Karpas-422 (cell line): ENCODE measurements around the gene LPCAT3. TPM values are rescaled to one million over a fixed set of nuclear protein-coding genes. Genes with fewer than 3 reads are reported as not detected.
A peak's percentile ranks its signal among the peaks of the same experiment; 100 is the strongest.

Experiments
- DNase-seq: peaks from one replicate; pipeline ENCODE4 v3.0.0-alpha.2; 2015
- H2AFZ ChIP-seq: fragments of 200-600 bp; sonication (generic); 2 replicates; pipeline ENCODE4 v1.6.1; 2014; ENCODE audit warnings: antibody characterized with exemption, low read length, mixed read lengths
- H3K27ac ChIP-seq: fragments of 200-600 bp; sonication (generic); 2 replicates; pipeline ENCODE4 v1.5.1; 2014; ENCODE audit warnings: mild to moderate bottlenecking, low read length, moderate library complexity
- H3K27me3 ChIP-seq: fragments of 200-600 bp; sonication (generic); 2 replicates; pipeline ENCODE4 v1.6.1; 2014; ENCODE audit warnings: low read length, mixed read lengths
- H3K36me3 ChIP-seq: fragments of 200-600 bp; sonication (generic); 2 replicates; pipeline ENCODE4 v1.6.1; 2014; ENCODE audit warnings: low read length, mixed read lengths; ENCODE audit not compliant: insufficient read depth
- H3K4me1 ChIP-seq: fragments of 200-600 bp; sonication (generic); 2 replicates; pipeline ENCODE4 v1.6.1; 2014; ENCODE audit warnings: mild to moderate bottlenecking, low read length, mixed read lengths
- H3K4me2 ChIP-seq: fragments of 200-600 bp; sonication (generic); 2 replicates; pipeline ENCODE4 v1.6.1; 2014; ENCODE audit warnings: low read length, low read depth, mild to moderate bottlenecking; ENCODE audit not compliant: poor library complexity, severe bottlenecking
- H3K4me3 ChIP-seq: fragments of 200-600 bp; sonication (generic); 2 replicates; pipeline ENCODE4 v1.5.1; 2014; ENCODE audit warnings: mild to moderate bottlenecking, antibody characterized with exemption, low read length, mixed read lengths
- H3K79me2 ChIP-seq: fragments of 200-600 bp; sonication (generic); 2 replicates; pipeline ENCODE4 v1.6.1; 2014; ENCODE audit warnings: mild to moderate bottlenecking, low read length, mixed read lengths
- H3K9ac ChIP-seq: fragments of 200-600 bp; sonication (generic); 2 replicates; pipeline ENCODE4 v1.6.0; 2014; ENCODE audit warnings: low read length
- H3K9me2 ChIP-seq: fragments of 200-600 bp; sonication (generic), shearing (Covaris generic); replicated peaks from 2 replicates; pipeline ENCODE4 v1.6.0; 2014; ENCODE audit warnings: mild to moderate bottlenecking, low read length, moderate library complexity; ENCODE audit not compliant: insufficient read depth
- H3K9me3 ChIP-seq: fragments of 300-700, 200-600 bp; sonication (generic); 2 replicates; pipeline ENCODE4 v1.6.1; 2014; ENCODE audit warnings: low read length, mixed read lengths
- H4K20me1 ChIP-seq: fragments of 200-600 bp; sonication (generic); 2 replicates; pipeline ENCODE4 v1.6.1; 2014; ENCODE audit warnings: mild to moderate bottlenecking, antibody characterized with exemption, low read length, low read depth; ENCODE audit not compliant: insufficient read depth
- total RNA-seq: library from RNA; depleted of rRNA; stranded (reverse); fragments of >200 nt; shearing (Covaris generic); gene quantifications from 2 replicates; pipeline ENCODE4 v1.2.3, GENCODE V29; 2014; ENCODE audit warnings: low replicate concordance

The LPCAT3 gene
- total RNA-seq, 1 experiment from 2014 or later: 42.7 TPM

DNA sequence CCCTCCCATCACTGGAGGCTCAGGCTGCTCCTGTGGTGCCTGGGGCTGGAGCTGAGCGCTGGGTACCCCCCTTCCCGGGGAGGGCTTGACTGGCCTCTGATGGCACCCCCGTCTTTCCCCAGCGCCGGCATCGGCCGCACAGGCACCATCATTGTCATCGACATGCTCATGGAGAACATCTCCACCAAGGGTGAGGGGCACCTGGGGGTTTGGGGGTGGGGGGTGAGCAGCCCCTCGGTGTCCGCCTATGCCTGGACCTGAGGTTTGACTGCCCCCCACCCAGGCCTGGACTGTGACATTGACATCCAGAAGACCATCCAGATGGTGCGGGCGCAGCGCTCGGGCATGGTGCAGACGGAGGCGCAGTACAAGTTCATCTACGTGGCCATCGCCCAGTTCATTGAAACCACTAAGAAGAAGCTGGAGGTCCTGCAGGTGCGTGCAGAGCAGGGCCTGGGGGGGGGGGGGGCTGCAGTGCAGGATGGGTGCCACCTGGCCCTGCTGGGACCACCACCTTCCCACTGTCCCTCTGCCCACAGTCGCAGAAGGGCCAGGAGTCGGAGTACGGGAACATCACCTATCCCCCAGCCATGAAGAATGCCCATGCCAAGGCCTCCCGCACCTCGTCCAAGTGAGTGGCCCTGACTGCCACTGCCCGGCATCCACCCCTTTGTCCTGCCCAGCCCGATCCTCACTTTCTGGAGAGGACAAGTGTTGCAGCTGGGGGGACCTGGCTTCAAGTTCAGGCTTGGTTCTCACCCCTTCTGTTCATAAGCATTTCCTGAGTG, 58.3 kb downstream of the LPCAT3 start:
- H3K4me2 ChIP-seq: peak overlapping the region; percentile 83
- no peak overlapping the region for H2AFZ ChIP-seq
- no peaks in the 10 kb centered on the region for H3K9me3 ChIP-seq
- no peak for DNase-seq
- peaks cover 82% of the 10 kb centered on the region for H3K4me1 ChIP-seq
- peak overlapping the region; percentile 50 for H3K9ac ChIP-seq
- H3K79me2 ChIP-seq: no peaks in the 10 kb centered on the region
- H3K4me3 ChIP-seq: no peak overlapping the region
- H4K20me1 ChIP-seq: peaks cover 16% of the 10 kb centered on the region; the same call in 1 of the 2 replicates
- H3K9me2 ChIP-seq: no peaks in the 10 kb centered on the region
- peak overlapping the region; percentile 84 for H3K27ac ChIP-seq
- H3K36me3 ChIP-seq: peaks cover 23% of the 10 kb centered on the region; the same call in 1 of the 2 replicates
- no peaks in the 10 kb centered on the region for H3K27me3 ChIP-seq

DNA sequence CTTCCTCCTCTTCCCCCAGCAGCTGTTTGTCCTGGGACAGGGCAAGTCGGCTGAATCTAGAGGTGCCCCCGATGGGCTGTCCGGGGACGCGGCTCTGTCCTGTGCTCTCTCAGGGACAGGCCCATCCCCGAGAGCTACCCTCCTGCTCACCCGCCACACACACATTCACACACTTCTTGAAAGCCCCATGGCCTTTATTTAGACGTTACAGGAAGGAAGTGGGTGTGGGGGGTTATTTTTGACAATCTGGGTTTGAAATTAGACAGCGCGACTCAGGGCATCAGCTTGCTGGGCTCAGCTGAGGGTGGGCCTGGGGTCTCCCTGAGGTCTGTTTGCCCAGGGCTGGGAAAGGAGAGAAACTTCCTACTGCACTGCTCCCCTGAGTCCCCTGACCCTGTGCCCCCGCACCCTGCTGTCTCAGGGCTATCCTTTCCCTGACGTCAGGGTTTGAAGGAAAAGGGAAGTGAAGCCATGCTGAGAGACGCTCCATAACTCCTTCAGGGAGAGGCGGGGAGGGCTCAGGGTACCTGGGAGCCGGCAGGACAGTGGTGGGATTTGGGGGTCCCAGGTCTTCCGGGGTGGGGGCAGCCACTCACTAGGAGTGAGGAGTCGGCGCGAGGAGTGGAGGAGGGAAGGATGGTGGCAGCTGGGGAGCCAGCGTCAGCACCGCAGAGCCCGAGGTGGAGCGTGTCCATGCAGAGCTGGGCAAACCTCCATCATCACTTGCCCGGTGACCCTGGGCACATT, 59.0 kb downstream of the LPCAT3 start:
- no peaks in the 10 kb centered on the region for H3K9me3 ChIP-seq
- peaks cover 6% of the 10 kb centered on the region; the same call in 1 of the 2 replicates for H3K79me2 ChIP-seq
- peak; percentile 82 for DNase-seq
- H2AFZ ChIP-seq: no peak overlapping the region
- peak overlapping the region; percentile 84 for H3K27ac ChIP-seq
- H3K9ac ChIP-seq: peak overlapping the region; percentile 50
- H3K27me3 ChIP-seq: no peaks in the 10 kb centered on the region
- H3K4me1 ChIP-seq: peaks cover 82% of the 10 kb centered on the region
- peak overlapping the region; percentile 83 for H3K4me2 ChIP-seq
- H3K36me3 ChIP-seq: peaks cover 27% of the 10 kb centered on the region; the same call in 1 of the 2 replicates
- H4K20me1 ChIP-seq: peaks cover 24% of the 10 kb centered on the region; the same call in 1 of the 2 replicates
- no peaks in the 10 kb centered on the region for H3K9me2 ChIP-seq
- H3K4me3 ChIP-seq: peak overlapping the region; percentile 43

DNA sequence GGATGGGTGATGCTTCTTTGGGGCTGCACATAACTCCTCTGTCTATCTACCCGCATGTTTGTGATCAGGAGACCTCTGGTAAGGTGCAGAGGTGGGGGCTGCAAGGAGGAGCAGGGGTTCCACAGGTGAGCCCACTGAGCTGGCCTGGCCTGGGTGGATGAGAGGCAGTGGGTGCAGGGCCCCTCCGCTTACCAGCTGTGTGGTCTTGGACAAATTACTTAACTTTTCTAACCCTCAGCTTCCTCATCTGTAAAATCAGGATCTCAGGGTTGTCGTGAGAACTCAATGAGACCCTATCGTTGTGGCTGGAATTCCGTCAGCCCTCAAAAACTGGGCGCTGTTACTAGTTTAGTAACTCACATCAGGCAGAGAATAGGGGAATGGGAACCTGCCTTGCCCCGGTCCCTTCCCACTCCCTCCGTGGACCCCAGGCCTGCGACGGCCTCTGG, 59.6 kb downstream of the LPCAT3 start:
- Histone ChIP-seq H3K4me1 (peaks cover 88% of the 10 kb centered on the region), H3K9me2 (no peaks in the 10 kb centered on the region), H3K9ac (peak overlapping the region; percentile 50), H3K4me3 (peak overlapping the region; percentile 43), H3K4me2 (peak overlapping the region; percentile 83), H4K20me1 (peaks cover 26% of the 10 kb centered on the region; the same call in 1 of the 2 replicates), H3K36me3 (peaks cover 27% of the 10 kb centered on the region; the same call in 1 of the 2 replicates), H3K79me2 (peaks cover 8% of the 10 kb centered on the region; the same call in 1 of the 2 replicates), H2AFZ (no peak overlapping the region), H3K27me3 (no peaks in the 10 kb centered on the region), H3K27ac (peak overlapping the region; percentile 84), H3K9me3 (no peaks in the 10 kb centered on the region)
- no peak for DNase-seq

DNA sequence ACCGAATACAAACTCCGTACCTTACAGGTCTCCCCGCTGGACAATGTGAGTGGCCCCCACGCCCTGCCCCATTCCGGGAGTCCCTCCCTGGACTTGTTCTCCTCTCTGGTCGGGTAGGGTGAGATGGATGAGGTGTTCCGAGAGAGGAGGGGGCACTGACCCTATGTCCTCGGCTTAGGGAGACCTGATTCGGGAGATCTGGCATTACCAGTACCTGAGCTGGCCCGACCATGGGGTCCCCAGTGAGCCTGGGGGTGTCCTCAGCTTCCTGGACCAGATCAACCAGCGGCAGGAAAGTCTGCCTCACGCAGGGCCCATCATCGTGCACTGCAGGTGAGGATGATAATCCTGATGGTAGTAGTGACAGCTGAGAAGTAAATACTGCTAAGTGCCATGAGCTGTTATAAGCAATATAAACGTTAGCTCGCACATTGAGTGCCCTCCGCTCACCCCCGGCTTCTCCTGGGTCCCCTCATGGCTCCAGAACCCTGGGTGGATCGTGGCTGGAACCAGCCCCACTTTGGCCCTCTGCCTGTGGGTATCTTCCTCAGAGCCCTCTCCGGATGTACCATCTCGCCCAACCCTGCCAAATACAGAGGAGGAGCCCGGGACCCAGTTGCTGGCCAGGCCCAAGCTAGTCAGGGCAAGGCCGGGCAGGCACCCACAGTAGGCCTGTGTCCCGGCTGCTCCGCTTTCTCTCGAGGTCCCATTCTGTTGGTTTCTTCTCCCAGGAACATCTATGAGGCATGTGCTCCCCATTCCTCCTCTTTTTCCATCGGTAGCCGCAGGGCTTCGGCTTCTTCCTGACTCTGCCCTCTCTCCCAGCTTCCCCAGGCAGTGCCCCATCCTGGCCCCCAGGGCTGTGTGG, 60.3 kb downstream of the LPCAT3 start:
- peak overlapping the region; percentile 84 for H3K27ac ChIP-seq
- peaks cover 27% of the 10 kb centered on the region; the same call in 1 of the 2 replicates for H3K36me3 ChIP-seq
- peak overlapping the region; percentile 83 for H3K4me2 ChIP-seq
- no peak for DNase-seq
- H4K20me1 ChIP-seq: peaks cover 26% of the 10 kb centered on the region; the same call in 1 of the 2 replicates
- H3K27me3 ChIP-seq: no peaks in the 10 kb centered on the region
- H3K4me3 ChIP-seq: peak overlapping the region; percentile 43; the same call in 1 of the 2 replicates
- peaks cover 10% of the 10 kb centered on the region for H3K79me2 ChIP-seq
- H3K9me2 ChIP-seq: no peaks in the 10 kb centered on the region
- no peak overlapping the region for H2AFZ ChIP-seq
- no peaks in the 10 kb centered on the region for H3K9me3 ChIP-seq
- peak overlapping the region; percentile 50 for H3K9ac ChIP-seq
- H3K4me1 ChIP-seq: peaks cover 94% of the 10 kb centered on the region

DNA sequence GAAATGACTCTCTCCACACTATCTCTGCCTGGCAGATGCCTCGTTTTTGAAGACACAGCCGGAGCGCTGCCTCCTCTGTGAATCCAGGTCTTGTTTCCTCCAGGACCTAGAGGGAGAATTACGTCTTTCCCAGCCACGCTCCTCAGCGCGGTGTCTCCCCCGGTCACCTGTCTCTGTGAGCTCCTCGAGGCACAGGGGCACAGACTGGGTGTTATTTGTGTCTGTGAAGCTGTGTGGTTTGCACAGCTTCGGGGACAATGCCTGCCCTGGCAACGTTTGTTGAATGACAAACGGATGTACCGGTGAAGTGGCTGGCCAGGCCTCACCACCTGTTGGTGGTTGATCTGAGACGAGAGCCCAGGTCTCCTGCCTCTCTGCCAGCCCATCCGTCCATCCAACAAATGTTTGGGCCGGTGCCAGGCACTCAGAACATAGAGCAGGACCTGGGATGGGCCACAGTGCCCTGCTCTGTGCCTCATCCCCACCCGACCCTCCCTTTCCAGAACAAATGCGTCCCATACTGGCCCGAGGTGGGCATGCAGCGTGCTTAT, 61.0 kb downstream of the LPCAT3 start:
- Histone ChIP-seq H3K4me3 (no peak overlapping the region; the same call in 1 of the 2 replicates), H3K9me2 (no peaks in the 10 kb centered on the region), H3K9me3 (no peaks in the 10 kb centered on the region), H3K4me2 (peak overlapping the region; percentile 83), H3K4me1 (peaks cover 100% of the 10 kb centered on the region), H3K27ac (peak overlapping the region; percentile 97), H3K27me3 (no peaks in the 10 kb centered on the region), H3K79me2 (peaks cover 18% of the 10 kb centered on the region), H3K36me3 (peaks cover 33% of the 10 kb centered on the region), H2AFZ (no peak overlapping the region), H4K20me1 (peaks cover 26% of the 10 kb centered on the region; the same call in 1 of the 2 replicates), H3K9ac (peak overlapping the region; percentile 100)
- no peak for DNase-seq

DNA sequence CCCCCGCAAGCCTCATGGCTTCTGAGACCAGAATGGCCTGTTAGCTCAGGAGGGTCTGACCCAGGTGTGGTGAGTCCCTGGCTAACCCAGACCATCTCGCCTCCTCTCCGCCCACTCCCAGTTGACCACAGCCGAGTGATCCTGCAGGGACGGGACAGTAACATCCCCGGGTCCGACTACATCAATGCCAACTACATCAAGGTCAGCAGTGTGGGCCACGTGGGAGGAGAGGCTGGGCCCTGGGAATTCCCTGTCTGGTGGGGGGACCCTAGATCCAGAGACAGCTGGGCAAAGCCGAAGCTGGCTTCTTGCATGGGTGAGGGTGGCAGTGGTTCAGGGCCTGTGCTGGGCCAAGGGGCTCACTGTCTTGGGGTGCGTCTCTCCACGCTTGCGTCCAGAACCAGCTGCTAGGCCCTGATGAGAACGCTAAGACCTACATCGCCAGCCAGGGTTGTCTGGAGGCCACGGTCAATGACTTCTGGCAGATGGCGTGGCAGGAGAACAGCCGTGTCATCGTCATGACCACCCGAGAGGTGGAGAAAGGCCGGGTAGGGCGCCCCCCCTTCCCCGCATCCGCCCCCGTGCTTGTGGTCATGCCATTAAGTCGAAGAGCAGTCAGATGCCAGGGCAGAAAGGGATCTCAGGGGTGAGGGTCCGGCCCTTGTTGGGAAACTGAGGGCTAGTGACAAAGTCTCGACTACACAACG, 62.1 kb downstream of the LPCAT3 start:
- H3K9me2 ChIP-seq: no peaks in the 10 kb centered on the region
- peaks cover 38% of the 10 kb centered on the region for H3K36me3 ChIP-seq
- H3K27me3 ChIP-seq: no peaks in the 10 kb centered on the region
- H4K20me1 ChIP-seq: peaks cover 26% of the 10 kb centered on the region; the same call in 1 of the 2 replicates
- DNase-seq: no peak
- no peak overlapping the region for H2AFZ ChIP-seq
- H3K27ac ChIP-seq: peak overlapping the region; percentile 97
- peaks cover 90% of the 10 kb centered on the region for H3K4me1 ChIP-seq
- peaks cover 28% of the 10 kb centered on the region for H3K79me2 ChIP-seq
- H3K9me3 ChIP-seq: no peaks in the 10 kb centered on the region
- H3K4me2 ChIP-seq: peak overlapping the region; percentile 83
- H3K4me3 ChIP-seq: no peak overlapping the region; the same call in 1 of the 2 replicates
- H3K9ac ChIP-seq: peak overlapping the region; percentile 100
